ENCODE measurements around the gene FRMD8. TPM values are rescaled to one million over a fixed set of nuclear protein-coding genes. Genes with fewer than 3 reads are reported as not detected.

Gene FRMD8
- total RNA-seq, 1 donor from 2014 or later: 70.6 TPM

GRCh38 chr11:65414776-65415498 is 28.5 kb downstream of the FRMD8 start:
- TF ChIP-seq, protein P1, sequence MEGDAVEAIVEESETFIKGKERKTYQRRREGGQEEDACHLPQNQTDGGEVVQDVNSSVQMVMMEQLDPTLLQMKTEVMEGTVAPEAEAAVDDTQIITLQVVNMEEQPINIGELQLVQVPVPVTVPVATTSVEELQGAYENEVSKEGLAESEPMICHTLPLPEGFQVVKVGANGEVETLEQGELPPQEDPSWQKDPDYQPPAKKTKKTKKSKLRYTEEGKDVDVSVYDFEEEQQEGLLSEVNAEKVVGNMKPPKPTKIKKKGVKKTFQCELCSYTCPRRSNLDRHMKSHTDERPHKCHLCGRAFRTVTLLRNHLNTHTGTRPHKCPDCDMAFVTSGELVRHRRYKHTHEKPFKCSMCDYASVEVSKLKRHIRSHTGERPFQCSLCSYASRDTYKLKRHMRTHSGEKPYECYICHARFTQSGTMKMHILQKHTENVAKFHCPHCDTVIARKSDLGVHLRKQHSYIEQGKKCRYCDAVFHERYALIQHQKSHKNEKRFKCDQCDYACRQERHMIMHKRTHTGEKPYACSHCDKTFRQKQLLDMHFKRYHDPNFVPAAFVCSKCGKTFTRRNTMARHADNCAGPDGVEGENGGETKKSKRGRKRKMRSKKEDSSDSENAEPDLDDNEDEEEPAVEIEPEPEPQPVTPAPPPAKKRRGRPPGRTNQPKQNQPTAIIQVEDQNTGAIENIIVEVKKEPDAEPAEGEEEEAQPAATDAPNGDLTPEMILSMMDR (IDR thresholded peaks at IDR 0.05): no peak
- no peaks in the 10 kb centered on the region for H3K27me3 Mint-ChIP-seq
- no peak overlapping the region for H3K4me3 Mint-ChIP-seq
- ChIA-PET POLR2A (interaction anchor here (1.6 to 19.3 kb wide), 8 partner anchors 12 to 87 kb away, joined by 4 to 3752 read pairs (median 282); partner anchors contain the start of genes FRMD8, MALAT1, NEAT1 and SLC25A45), CTCF (interaction anchor here (1.0 to 12.8 kb wide), 9 partner anchors 11 to 89 kb away, joined by 3 to 289 read pairs (median 9); partner anchors contain the start of genes FRMD8 and MALAT1)
- H3K9me3 Mint-ChIP-seq: no peaks in the 10 kb centered on the region
- no peak for ATAC-seq (ENCODE audit: low read depth)
- peaks cover 28% of the 10 kb centered on the region for H3K36me3 Mint-ChIP-seq (ENCODE audit: low read depth)
- peaks cover 45% of the 10 kb centered on the region for H3K4me1 Mint-ChIP-seq
- DNase-seq: peak; percentile 2
- peak overlapping the region; percentile 14 for H3K27ac Mint-ChIP-seq
- intact Hi-C loops (cut with micrococcal nuclease): no loop called here

- POLR2A ChIA-PET: interaction anchor here (1.0 to 19.3 kb wide), 12 partner anchors 11 to 105 kb away, joined by 4 to 3752 read pairs (median 220); partner anchors contain the start of genes FRMD8, MALAT1, NEAT1 and SLC25A45
- DNase-seq: peak; percentile 13
- intact Hi-C loops (cut with micrococcal nuclease): loop anchor here (1.0 to 2.0 kb wide), 9 partner anchors 10 to 95 kb away; partner anchors contain the start of gene SLC25A45
- H3K27ac Mint-ChIP-seq: peak overlapping the region; percentile 100
- CTCF ChIA-PET: interaction anchor here (0.7 to 12.8 kb wide), 24 partner anchors 8 to 155 kb away, joined by 3 to 289 read pairs (median 5); partner anchors contain the start of genes FRMD8 and MALAT1
- H3K4me3 Mint-ChIP-seq: peak overlapping the region; percentile 86
- no peaks in the 10 kb centered on the region for H3K9me3 Mint-ChIP-seq
- no peaks in the 10 kb centered on the region for H3K27me3 Mint-ChIP-seq
- H3K4me1 Mint-ChIP-seq: peaks cover 52% of the 10 kb centered on the region
- no peak for ATAC-seq (ENCODE audit: low read depth)
- H3K36me3 Mint-ChIP-seq (ENCODE audit: low read depth): peaks cover 26% of the 10 kb centered on the region
- TF ChIP-seq, protein P1 (IDR thresholded peaks at IDR 0.05): no peak
Measured at GRCh38 chr11:65415499-65416340, 29.3 kb downstream of the FRMD8 start.

DNA sequence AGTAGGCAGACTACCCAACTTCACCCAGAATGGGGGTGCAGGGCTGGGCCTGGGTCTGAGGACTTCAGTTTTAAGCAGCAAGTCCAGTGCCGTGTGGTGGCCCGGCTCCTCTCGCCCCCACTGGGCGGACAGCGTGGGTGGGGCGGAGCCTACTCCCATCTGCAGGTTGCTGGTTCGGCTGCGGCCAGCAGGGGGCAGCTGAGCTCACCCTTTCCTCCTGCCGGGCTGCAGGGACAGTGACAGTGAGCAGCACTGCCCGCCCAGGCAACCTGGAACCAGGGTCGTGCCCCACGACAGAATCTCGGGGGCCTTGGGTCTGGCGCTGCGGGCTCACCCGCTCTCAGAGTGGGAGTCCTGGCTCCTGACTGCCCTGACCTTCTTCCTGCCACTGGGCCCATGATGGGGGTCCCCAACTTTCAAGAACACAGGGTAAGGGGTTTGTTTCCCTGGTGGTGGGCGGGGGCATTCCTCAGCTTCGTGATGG is 29.9 kb downstream of the FRMD8 start:
- intact Hi-C loops (cut with micrococcal nuclease): loop anchor here (1.0 to 2.0 kb wide), 9 partner anchors 9 to 94 kb away; partner anchors contain the start of gene SLC25A45
- peak; percentile 45 for ATAC-seq (ENCODE audit: low read depth)
- H3K4me3 Mint-ChIP-seq: peak overlapping the region; percentile 86

GRCh38 chr11:65416841-65417701 is 30.6 kb downstream of the FRMD8 start:
- ATAC-seq (ENCODE audit: low read depth) (no peak), DNase-seq (peak; percentile 54)
- ChIA-PET CTCF (interaction anchor here (0.9 to 12.8 kb wide), 22 partner anchors 8 to 154 kb away, joined by 3 to 289 read pairs (median 4); partner anchors contain the start of genes FRMD8 and MALAT1), POLR2A (interaction anchor here (0.5 to 19.3 kb wide), 19 partner anchors 10 to 321 kb away, joined by 3 to 3752 read pairs (median 10); partner anchors contain the start of genes FRMD8, MALAT1, NEAT1 and SCYL1)
- Mint-ChIP-seq H3K36me3 (ENCODE audit: low read depth) (peaks cover 15% of the 10 kb centered on the region), H3K27ac (peak overlapping the region; percentile 100), H3K27me3 (no peaks in the 10 kb centered on the region), H3K9me3 (no peaks in the 10 kb centered on the region), H3K4me3 (peak overlapping the region; percentile 86), H3K4me1 (peaks cover 64% of the 10 kb centered on the region)
- intact Hi-C loops (cut with micrococcal nuclease): loop anchor here (1.0 to 2.0 kb wide), 9 partner anchors 8 to 93 kb away; partner anchors contain the start of gene SLC25A45
- TF ChIP-seq, protein P1 (IDR thresholded peaks at IDR 0.05): no peak

More for the DNA sequence above, 29.9 kb downstream of the FRMD8 start:
- TF ChIP-seq, protein P1 (IDR thresholded peaks at IDR 0.05): peak; percentile 36
- Mint-ChIP-seq H3K36me3 (ENCODE audit: low read depth) (peaks cover 22% of the 10 kb centered on the region), H3K4me1 (peaks cover 59% of the 10 kb centered on the region), H3K27me3 (no peaks in the 10 kb centered on the region), H3K27ac (peak overlapping the region; percentile 100), H3K9me3 (no peaks in the 10 kb centered on the region)
- CTCF ChIA-PET: interaction anchor here (0.7 to 12.8 kb wide), 26 partner anchors 8 to 155 kb away, joined by 3 to 289 read pairs (median 4); partner anchors contain the start of genes FRMD8 and MALAT1
- DNase-seq: peak; percentile 91
- POLR2A ChIA-PET: interaction anchor here (1.0 to 19.3 kb wide), 12 partner anchors 10 to 124 kb away, joined by 4 to 3752 read pairs (median 220); partner anchors contain the start of genes FRMD8, MALAT1, NEAT1 and SLC25A45
